Measurements from ENCODE around the gene FAM89B.

Gene FAM89B

DNA sequence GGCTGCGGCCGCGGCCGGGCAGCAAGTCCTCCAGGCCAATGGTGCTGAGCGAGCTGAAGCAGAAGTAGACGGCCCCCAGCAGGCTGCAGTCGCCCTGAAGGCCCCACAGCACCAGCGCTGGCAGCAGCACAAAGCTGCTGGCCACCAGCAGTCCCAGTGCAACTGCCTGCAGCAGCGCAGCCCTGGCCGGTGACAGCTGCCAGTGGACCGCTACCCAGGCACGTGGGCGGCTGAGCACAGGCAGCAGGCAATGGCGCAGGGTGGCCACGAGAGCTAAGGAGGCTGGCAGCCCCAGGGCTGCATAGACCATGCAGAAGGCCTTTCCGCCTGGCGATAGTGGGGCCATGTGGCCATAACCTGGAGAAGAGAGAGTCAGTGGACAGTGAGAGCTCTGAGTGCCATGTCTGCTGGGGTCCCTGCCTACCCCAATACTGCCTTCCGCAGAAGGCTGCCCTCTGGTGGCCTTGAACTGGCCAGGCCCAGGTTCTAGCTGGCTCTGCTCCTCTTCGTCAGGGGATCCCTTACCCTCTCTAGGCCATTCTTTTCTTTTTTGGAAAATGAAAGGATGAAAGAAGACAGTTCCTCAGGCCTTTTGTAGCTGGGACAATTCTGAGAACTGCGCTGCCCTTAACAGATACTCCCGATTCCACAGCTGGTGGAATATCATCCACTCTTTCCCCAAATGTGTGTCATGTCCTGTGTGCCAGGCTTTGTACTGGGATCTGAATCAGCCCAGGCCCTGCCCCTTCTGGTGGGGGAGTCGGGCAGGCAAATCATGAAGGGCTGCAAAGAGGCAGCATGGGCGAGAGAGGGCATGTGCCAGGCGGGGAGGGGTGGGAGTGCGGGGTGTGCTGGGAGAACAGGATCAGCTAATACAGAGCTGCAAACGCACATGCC, 21.4 kb downstream of the FAM89B start:
- H3K4ac ChIP-seq (ENCODE audit: low read length) = peak overlapping the region; percentile 29
- H4K8ac ChIP-seq (ENCODE audit: low read depth, low read length) = peak overlapping the region; percentile 82
- H2BK15ac ChIP-seq (ENCODE audit: low read length) = peak overlapping the region; percentile 79
- peaks cover 2% of the 10 kb centered on the region for H3K79me1 ChIP-seq (ENCODE audit: low read depth, low read length)
- H3K4me2 ChIP-seq (ENCODE audit: insufficient read depth, low read length, poor library complexity, severe bottlenecking) = no peak overlapping the region
- H3K18ac ChIP-seq (ENCODE audit: low read length) = no peak overlapping the region
- H2BK120ac ChIP-seq (ENCODE audit: low read depth, low read length) = no peak overlapping the region
- peak overlapping the region; percentile 86 for H3K23ac ChIP-seq (ENCODE audit: low read depth, low read length, poor library complexity)
- H2BK5ac ChIP-seq (ENCODE audit: low read length) = no peak overlapping the region
- WGBS, 2 donors (ENCODE audit: extremely low coverage in 2 of 2, insufficient read length in 2 of 2, insufficient replicate concordance in 1 of 2) = no CpG with 5 or more reads among the region's 26 CpGs
- H3K9me3 ChIP-seq (replicated peaks in 1 of 2; ENCODE audit: control insufficient read depth in 2 of 2, insufficient read depth in 1 of 2, low read depth in 1 of 2, low read length in 2 of 2) = peaks cover 0 to 3% of the 10 kb centered on the region in 2 donors
- H3K9ac ChIP-seq (ENCODE audit: low read depth, low read length, poor library complexity) = peak overlapping the region; percentile 70
- DNase-seq (ENCODE audit: low spot score) = no peak
- H2AFZ ChIP-seq (ENCODE audit: low read length) = no peak overlapping the region
- H3K4me1 ChIP-seq (ENCODE audit: control insufficient read depth in 2 of 2, insufficient read depth in 1 of 2, low read depth in 1 of 2, low read length in 2 of 2) = peaks cover 12 to 18% of the 10 kb centered on the region in 2 donors
- peak overlapping the region; percentile 100 for H2AK5ac ChIP-seq (ENCODE audit: low read depth, low read length)
- H3K14ac ChIP-seq (ENCODE audit: low read length) = peak overlapping the region; percentile 38
- peaks cover 14 to 15% of the 10 kb centered on the region in 2 donors for H3K36me3 ChIP-seq (replicated peaks in 1 of 2; ENCODE audit: control insufficient read depth in 2 of 2, insufficient read depth in 2 of 2, low read length in 2 of 2)
- peak overlapping the region; percentile 30 for H2BK12ac ChIP-seq (ENCODE audit: low read length)
- H3K4me3 ChIP-seq (ENCODE audit: low read length in 2 of 2) = no peak overlapping the region
- H3K27me3 ChIP-seq (ENCODE audit: control insufficient read depth in 3 of 3, insufficient read depth in 3 of 3, low read depth in 1 of 3, low read length in 3 of 3) = peaks cover 0 to 21% (median 6%) of the 10 kb centered on the region in 3 experiments
- H3K27ac ChIP-seq (replicated peaks; ENCODE audit: low read length) = no peak overlapping the region
- H4K91ac ChIP-seq (ENCODE audit: low read depth, low read length, poor library complexity) = peak overlapping the region; percentile 53

DNA sequence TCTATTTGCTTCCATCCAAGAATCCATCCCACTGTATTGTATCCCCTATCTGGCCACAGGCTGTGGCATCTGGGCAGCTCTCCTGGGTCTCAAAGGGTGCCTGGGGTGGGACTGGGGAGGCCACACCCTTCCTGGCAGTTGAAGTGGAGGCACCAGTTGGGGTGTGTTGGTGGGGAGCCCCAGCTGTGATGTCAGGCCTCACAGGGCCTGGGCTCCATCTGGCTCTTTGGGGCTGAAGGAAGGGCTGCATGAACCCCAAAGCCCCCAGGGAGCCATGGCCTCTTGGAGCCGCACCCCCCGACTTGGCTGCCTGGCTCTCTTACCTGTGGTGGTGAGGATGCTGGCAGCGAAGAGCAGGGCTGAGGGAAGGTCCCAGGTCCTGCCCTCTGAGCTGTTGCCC, 22.8 kb downstream of the FAM89B start:
- Histone ChIP-seq H4K91ac (ENCODE audit: low read depth, low read length, poor library complexity) (no peak overlapping the region), H2AFZ (ENCODE audit: low read length) (no peak overlapping the region), H3K14ac (ENCODE audit: low read length) (no peak overlapping the region), H3K79me1 (ENCODE audit: low read depth, low read length) (peaks cover 2% of the 10 kb centered on the region), H3K9ac (ENCODE audit: low read depth, low read length, poor library complexity) (peak overlapping the region; percentile 0), H3K27me3 (ENCODE audit: control insufficient read depth in 3 of 3, insufficient read depth in 3 of 3, low read depth in 1 of 3, low read length in 3 of 3) (peaks cover 0 to 20% (median 6%) of the 10 kb centered on the region in 3 experiments), H2BK12ac (ENCODE audit: low read length) (no peak overlapping the region), H3K4ac (ENCODE audit: low read length) (no peak overlapping the region), H4K8ac (ENCODE audit: low read depth, low read length) (no peak overlapping the region), H3K9me3 (replicated peaks in 1 of 2; ENCODE audit: control insufficient read depth in 2 of 2, insufficient read depth in 1 of 2, low read depth in 1 of 2, low read length in 2 of 2) (peaks cover 0 to 3% of the 10 kb centered on the region in 2 donors), H3K27ac (replicated peaks; ENCODE audit: low read length) (no peak overlapping the region), H2BK120ac (ENCODE audit: low read depth, low read length) (no peak overlapping the region), H2BK15ac (ENCODE audit: low read length) (no peak overlapping the region), H3K4me2 (ENCODE audit: insufficient read depth, low read length, poor library complexity, severe bottlenecking) (no peak overlapping the region), H3K36me3 (replicated peaks in 1 of 2; ENCODE audit: control insufficient read depth in 2 of 2, insufficient read depth in 2 of 2, low read length in 2 of 2) (peaks cover 17 to 25% of the 10 kb centered on the region in 2 donors), H2AK5ac (ENCODE audit: low read depth, low read length) (peak overlapping the region; percentile 30), H2BK5ac (ENCODE audit: low read length) (no peak overlapping the region), H3K18ac (ENCODE audit: low read length) (no peak overlapping the region), H3K4me3 (ENCODE audit: low read length in 2 of 2) (no peak overlapping the region), H3K23ac (ENCODE audit: low read depth, low read length, poor library complexity) (no peak overlapping the region), H3K4me1 (ENCODE audit: control insufficient read depth in 2 of 2, insufficient read depth in 1 of 2, low read depth in 1 of 2, low read length in 2 of 2) (peaks cover 5 to 6% of the 10 kb centered on the region in 2 donors)
- no CpG with 5 or more reads among the region's 3 CpGs for WGBS, 2 donors (ENCODE audit: extremely low coverage in 2 of 2, insufficient read length in 2 of 2, insufficient replicate concordance in 1 of 2)
- DNase-seq (ENCODE audit: low spot score) = no peak

DNA sequence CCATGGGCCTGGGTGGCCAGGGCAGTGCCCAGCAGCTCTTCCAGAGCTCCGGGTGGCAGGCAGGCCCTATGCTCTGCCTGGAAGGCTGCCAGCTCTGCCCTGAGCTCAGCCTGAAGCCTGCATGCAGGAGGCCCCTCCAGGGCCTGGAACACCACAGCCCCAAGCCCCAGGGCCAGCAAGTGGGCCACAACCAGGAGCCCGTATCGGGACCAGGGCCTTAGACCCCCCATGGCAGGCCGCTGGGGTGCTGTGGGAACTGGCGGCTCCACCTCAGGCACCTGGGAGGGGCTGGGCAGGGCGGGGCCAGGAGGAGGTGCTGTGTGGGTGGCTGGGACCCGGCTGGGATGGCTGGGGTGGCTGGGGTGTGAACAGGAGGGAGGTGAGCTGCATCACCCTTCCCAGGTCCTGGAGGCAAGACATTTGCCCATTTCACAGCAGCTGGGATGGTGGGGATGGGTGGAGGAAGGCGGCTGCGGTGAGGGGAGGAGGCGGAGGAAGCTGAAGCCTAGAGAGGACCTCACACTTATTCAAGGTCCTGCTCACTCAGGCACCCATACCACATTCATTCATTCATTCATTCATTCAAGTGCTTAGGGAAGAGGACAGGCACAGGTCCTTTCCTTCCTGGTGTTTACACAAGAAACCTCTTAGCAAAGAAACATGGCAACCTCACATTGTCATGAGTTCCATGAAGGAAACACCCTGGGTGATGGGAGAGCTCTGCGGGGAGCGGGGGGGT, 23.4 kb downstream of the FAM89B start, which contains the start of gene KCNK7:
TSS of gene KCNK7 (minus strand) at position 258 of the 739 bp plus-strand sequence. CDS start at position 230, 28 bp downstream.
- Histone ChIP-seq H3K4me2 (ENCODE audit: insufficient read depth, low read length, poor library complexity, severe bottlenecking) (no peak within 1 kb of the TSS), H2BK15ac (ENCODE audit: low read length) (no peak within 1 kb of the TSS), H3K27ac (replicated peaks; ENCODE audit: low read length) (no peak within 1 kb of the TSS)

More for the DNA sequence above, 23.4 kb downstream of the FAM89B start, which contains the start of gene KCNK7:
- Histone ChIP-seq H3K4ac (ENCODE audit: low read length) (no peak within 1 kb of the TSS), H2AFZ (ENCODE audit: low read length) (no peak within 1 kb of the TSS), H2BK120ac (ENCODE audit: low read depth, low read length) (no peak within 1 kb of the TSS), H3K79me1 (ENCODE audit: low read depth, low read length) (peaks cover 2% of the 10 kb centered on the region), H3K9ac (ENCODE audit: low read depth, low read length, poor library complexity) (peak within 1 kb of the TSS; percentile 37), H4K8ac (ENCODE audit: low read depth, low read length) (no peak within 1 kb of the TSS), H3K4me3 (ENCODE audit: low read length in 2 of 2) (no peak within 1 kb of the TSS), H3K14ac (ENCODE audit: low read length) (no peak within 1 kb of the TSS), H3K23ac (ENCODE audit: low read depth, low read length, poor library complexity) (no peak within 1 kb of the TSS), H3K36me3 (replicated peaks in 1 of 2; ENCODE audit: control insufficient read depth in 2 of 2, insufficient read depth in 2 of 2, low read length in 2 of 2) (peaks cover 17 to 31% of the 10 kb centered on the region in 2 donors), H3K18ac (ENCODE audit: low read length) (no peak within 1 kb of the TSS), H2BK12ac (ENCODE audit: low read length) (no peak within 1 kb of the TSS), H3K27me3 (ENCODE audit: control insufficient read depth in 3 of 3, insufficient read depth in 3 of 3, low read depth in 1 of 3, low read length in 3 of 3) (peaks cover 0 to 20% (median 6%) of the 10 kb centered on the region in 3 experiments), H3K9me3 (replicated peaks in 1 of 2; ENCODE audit: control insufficient read depth in 2 of 2, insufficient read depth in 1 of 2, low read depth in 1 of 2, low read length in 2 of 2) (peaks cover 0 to 3% of the 10 kb centered on the region in 2 donors), H2AK5ac (ENCODE audit: low read depth, low read length) (peak within 1 kb of the TSS; percentile 30), H2BK5ac (ENCODE audit: low read length) (no peak within 1 kb of the TSS), H4K91ac (ENCODE audit: low read depth, low read length, poor library complexity) (no peak within 1 kb of the TSS), H3K4me1 (ENCODE audit: control insufficient read depth in 2 of 2, insufficient read depth in 1 of 2, low read depth in 1 of 2, low read length in 2 of 2) (peaks cover 3 to 5% of the 10 kb centered on the region in 2 donors)
- WGBS, 2 donors (ENCODE audit: extremely low coverage in 2 of 2, insufficient read length in 2 of 2, insufficient replicate concordance in 1 of 2) = no CpG with 5 or more reads among the region's 12 CpGs
- DNase-seq (ENCODE audit: low spot score) = no peak
